ENCODE measurements around the gene ESYT3. TPM values are rescaled to one million over a fixed set of nuclear protein-coding genes. Genes with fewer than 3 reads are reported as not detected.

The ESYT3 gene
- total RNA-seq, 1 experiment from 2014 or later, result 2.6 TPM

GRCh38 chr3:138434875-138435772, 708 bp downstream of the ESYT3 start:
- H3K36me3 ChIP-seq (ENCODE audit: control insufficient read depth, insufficient read depth, low read length), result no peaks in the 10 kb centered on the region
- no peaks in the 10 kb centered on the region; the same call in 1 of the 2 replicates for H3K9me3 ChIP-seq (ENCODE audit: control insufficient read depth, insufficient read depth, low read depth, low read length)
- no peak for DNase-seq (ENCODE audit: low read depth, low spot score)
- BruUV-seq (replicated peaks), result no TSS peak
- H3K4me3 ChIP-seq (ENCODE audit: low read depth in 2 of 2, low read length in 2 of 2), result peak overlapping the region; percentile 45 to 56
- peak; percentile 54 for ATAC-seq
- no peak overlapping the region for H3K27ac ChIP-seq (ENCODE audit: low read length)
- ChIA-PET POLR2A (no interaction called here), CTCF (interaction anchor here (0.6 to 0.7 kb wide), 3 partner anchors 15 to 65 kb away, joined by 3 to 4 read pairs (median 4); no protein-coding TSS in a partner anchor)
- intact Hi-C loops (cut with micrococcal nuclease; ENCODE audit: unreplicated experiment) (no loop called here), in situ Hi-C loops (cut with HindIII; ENCODE audit: low pct_unique_long_range_greater_than_20kb, low sequenced_read_pairs) (no loop called here)
- TF ChIP-seq POLR2AphosphoS5 (IDR thresholded peaks at IDR 0.05; ENCODE audit: low read depth, low read length), result no peak
- no peak for TF ChIP-seq REST (IDR thresholded peaks at IDR 0.05; ENCODE audit: insufficient read depth in 1 of 2, low read depth in 2 of 2, low read length in 1 of 2)
- no peak for TF ChIP-seq CTCF (IDR thresholded peaks at IDR 0.05)
- TF ChIP-seq SIN3A (IDR thresholded peaks at IDR 0.05; ENCODE audit: borderline replicate concordance, insufficient read depth, low read depth, low read length), result no peak
- no peak for TF ChIP-seq TCF7L2 (IDR thresholded peaks at IDR 0.05; ENCODE audit: low read depth, low read length)
- peaks cover 3% of the 10 kb centered on the region; the same call in 1 of the 2 replicates for H3K4me1 ChIP-seq (ENCODE audit: control insufficient read depth, insufficient read depth, low read length)
- H3K27me3 ChIP-seq (ENCODE audit: control insufficient read depth, insufficient read depth, low read length), result peaks cover 4% of the 10 kb centered on the region; the same call in 1 of the 2 replicates

GRCh38 chr3:138435840-138436239, 1.4 kb downstream of the ESYT3 start:
- no TSS peak for BruUV-seq (replicated peaks)
- no peaks in the 10 kb centered on the region for H3K36me3 ChIP-seq (ENCODE audit: control insufficient read depth, insufficient read depth, low read length)
- H3K4me1 ChIP-seq (ENCODE audit: control insufficient read depth, insufficient read depth, low read length), result peaks cover 3% of the 10 kb centered on the region; the same call in 1 of the 2 replicates
- peaks cover 4% of the 10 kb centered on the region; the same call in 1 of the 2 replicates for H3K27me3 ChIP-seq (ENCODE audit: control insufficient read depth, insufficient read depth, low read length)
- H3K4me3 ChIP-seq (ENCODE audit: low read depth in 2 of 2, low read length in 2 of 2), result no peak overlapping the region
- no peak for DNase-seq (ENCODE audit: low read depth, low spot score)
- ATAC-seq, result no peak
- TF ChIP-seq TCF7L2 (IDR thresholded peaks at IDR 0.05; ENCODE audit: low read depth, low read length) (no peak), SIN3A (IDR thresholded peaks at IDR 0.05; ENCODE audit: borderline replicate concordance, insufficient read depth, low read depth, low read length) (no peak), REST (IDR thresholded peaks at IDR 0.05; ENCODE audit: insufficient read depth in 1 of 2, low read depth in 2 of 2, low read length in 1 of 2) (no peak), POLR2AphosphoS5 (IDR thresholded peaks at IDR 0.05; ENCODE audit: low read depth, low read length) (no peak), CTCF (IDR thresholded peaks at IDR 0.05) (no peak)
- in situ Hi-C loops (cut with HindIII; ENCODE audit: low pct_unique_long_range_greater_than_20kb, low sequenced_read_pairs), result no loop called here
- intact Hi-C loops (cut with micrococcal nuclease; ENCODE audit: unreplicated experiment), result no loop called here
- no peaks in the 10 kb centered on the region; the same call in 1 of the 2 replicates for H3K9me3 ChIP-seq (ENCODE audit: control insufficient read depth, insufficient read depth, low read depth, low read length)
- ChIA-PET POLR2A (no interaction called here), CTCF (no interaction called here)
- no peak overlapping the region for H3K27ac ChIP-seq (ENCODE audit: low read length)

Data from Panc1 (cell line).